Measurements from ENCODE around the gene VPS13C.

- TF ChIP-seq CTCF (IDR thresholded peaks at IDR 0.05 in 4 of 5, conservative IDR thresholded peaks at IDR 0.05 in 1 of 5) (no peak), POLR2A (IDR thresholded peaks at IDR 0.05) (no peak)
Measured at GRCh38 chr15:62052713-62053112, 7.5 kb downstream of the VPS13C start.
